ENCODE results near the gene CDK4.

DNA sequence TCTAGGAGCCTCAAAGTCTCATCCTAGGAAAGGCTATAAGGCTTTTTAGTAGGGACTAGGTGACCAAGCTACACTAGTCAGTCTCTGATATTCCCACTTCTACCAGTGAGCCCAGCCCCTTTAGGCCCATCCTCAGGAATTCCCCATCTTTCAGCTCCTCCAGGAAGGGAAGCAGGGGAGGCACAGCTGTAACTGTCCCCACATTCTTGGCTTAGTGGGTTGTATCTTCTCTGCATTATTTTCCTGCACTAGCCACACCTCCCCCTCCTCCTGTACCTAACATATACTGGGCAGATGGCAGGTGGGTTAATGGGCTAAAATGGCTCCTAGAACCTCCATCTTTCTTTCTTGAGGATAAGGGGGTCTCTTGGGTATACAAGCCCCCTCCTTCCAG lies 15.2 kb upstream of the CDK4 start:
- TF ChIP-seq, protein P1, sequence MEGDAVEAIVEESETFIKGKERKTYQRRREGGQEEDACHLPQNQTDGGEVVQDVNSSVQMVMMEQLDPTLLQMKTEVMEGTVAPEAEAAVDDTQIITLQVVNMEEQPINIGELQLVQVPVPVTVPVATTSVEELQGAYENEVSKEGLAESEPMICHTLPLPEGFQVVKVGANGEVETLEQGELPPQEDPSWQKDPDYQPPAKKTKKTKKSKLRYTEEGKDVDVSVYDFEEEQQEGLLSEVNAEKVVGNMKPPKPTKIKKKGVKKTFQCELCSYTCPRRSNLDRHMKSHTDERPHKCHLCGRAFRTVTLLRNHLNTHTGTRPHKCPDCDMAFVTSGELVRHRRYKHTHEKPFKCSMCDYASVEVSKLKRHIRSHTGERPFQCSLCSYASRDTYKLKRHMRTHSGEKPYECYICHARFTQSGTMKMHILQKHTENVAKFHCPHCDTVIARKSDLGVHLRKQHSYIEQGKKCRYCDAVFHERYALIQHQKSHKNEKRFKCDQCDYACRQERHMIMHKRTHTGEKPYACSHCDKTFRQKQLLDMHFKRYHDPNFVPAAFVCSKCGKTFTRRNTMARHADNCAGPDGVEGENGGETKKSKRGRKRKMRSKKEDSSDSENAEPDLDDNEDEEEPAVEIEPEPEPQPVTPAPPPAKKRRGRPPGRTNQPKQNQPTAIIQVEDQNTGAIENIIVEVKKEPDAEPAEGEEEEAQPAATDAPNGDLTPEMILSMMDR (IDR thresholded peaks at IDR 0.05) = no peak
- TF ChIP-seq POLR2A (IDR thresholded peaks at IDR 0.05) = no peak

All from Peyer's patch (tissue), 4 donors.